IMR-90 (cell line): ENCODE data around the gene PAQR4. TPM values are rescaled to one million over a fixed set of nuclear protein-coding genes. Genes with fewer than 3 reads are reported as not detected.

Experiments
- ATAC-seq: fragments of 200-7000 bp; cut with Tn5 transposase; 2 replicates; pipeline ENCODE4 v1.9.1; 2020; ENCODE audit warnings: low read depth, mild to moderate bottlenecking, moderate library complexity
- BruUV-seq: library from RNA; stranded (reverse); fragments of 400-500 nt; replicated peaks from 2 replicates; lab custom pipeline; 2021; lab: Mats Ljungman, UMichigan
- CTCF ChIA-PET: fragments of 300-600 bp; formaldehyde crosslinking; extraction: SDS; loops from one replicate; lab custom pipeline; 2021; ENCODE audit warnings: antibody characterized with exemption; lab: Yijun Ruan, JAX
- POLR2A ChIA-PET: fragments of 300-600 bp; sonication (Branson Sonifier 250); formaldehyde crosslinking; loops from one replicate; lab custom pipeline; 2022; ENCODE audit warnings: antibody characterized with exemption; ENCODE audit not compliant: unreplicated experiment; lab: Charles Lee
- DNase-seq: peaks from one replicate; pipeline ENCODE4 v3.0.0; 2013
- H2AFZ ChIP-seq: replicated peaks from 2 replicates; pipeline ENCODE3; 2013; ENCODE audit warnings: low read length, mild to moderate bottlenecking; ENCODE audit not compliant: poor library complexity
- H2AK5ac ChIP-seq: 2 replicates; pipeline ENCODE4 v1.6.1; 2013; ENCODE audit warnings: low read depth, low read length, inconsistent platforms
- H2AK9ac ChIP-seq: replicated peaks from 2 replicates; pipeline ENCODE3; 2013; ENCODE audit warnings: mild to moderate bottlenecking, low read depth, low read length, moderate library complexity; ENCODE audit not compliant: poor library complexity
- H2BK120ac ChIP-seq: 2 replicates; pipeline ENCODE4 v1.6.1; 2013; ENCODE audit warnings: low read depth, low read length, inconsistent platforms
- H2BK15ac ChIP-seq: 3 replicates; pipeline ENCODE4 v1.6.1; 2013; ENCODE audit warnings: low read depth, low read length, inconsistent platforms
- H2BK20ac ChIP-seq: 2 replicates; pipeline ENCODE4 v1.6.1; 2013; ENCODE audit warnings: low read depth, mild to moderate bottlenecking, inconsistent platforms, low read length, moderate library complexity
- H2BK5ac ChIP-seq: 2 replicates; pipeline ENCODE4 v1.6.1; 2013; ENCODE audit warnings: mild to moderate bottlenecking, low read depth, low read length, inconsistent platforms; ENCODE audit not compliant: poor library complexity, severe bottlenecking
- H3K14ac ChIP-seq: replicated peaks from 2 replicates; pipeline ENCODE4 v1.6.1; 2013; ENCODE audit warnings: low read depth, low read length, inconsistent platforms
- H3K18ac ChIP-seq: 2 replicates; pipeline ENCODE4 v1.6.1; 2013; ENCODE audit warnings: low read depth, low read length, control low read depth
- H3K23ac ChIP-seq: 2 replicates; pipeline ENCODE4 v1.6.1; 2013; ENCODE audit warnings: low read depth, low read length, inconsistent platforms
- H3K27ac ChIP-seq: 2 replicates; pipeline ENCODE4 v1.5.1; 2013; ENCODE audit warnings: mild to moderate bottlenecking, control low read depth, low read length; ENCODE audit not compliant: insufficient read depth
- H3K27me3 ChIP-seq: 2 replicates; pipeline ENCODE4 v1.6.1; 2013; ENCODE audit warnings: low read length; ENCODE audit not compliant: control insufficient read depth, insufficient read depth
- H3K36me3 ChIP-seq: 2 replicates; pipeline ENCODE4 v1.6.1; 2013; ENCODE audit warnings: low read length, mixed read lengths; ENCODE audit not compliant: control insufficient read depth, insufficient read depth
- H3K4ac ChIP-seq: 2 replicates; pipeline ENCODE4 v1.6.1; 2013; ENCODE audit warnings: low read depth, low read length, inconsistent platforms
- H3K4me1 ChIP-seq: 2 replicates; pipeline ENCODE4 v1.6.1; 2013; ENCODE audit warnings: low read length, mixed read lengths; ENCODE audit not compliant: control insufficient read depth, insufficient read depth
- H3K4me2 ChIP-seq: 2 replicates; pipeline ENCODE4 v1.6.1; 2013; ENCODE audit warnings: low read depth, mild to moderate bottlenecking, control low read depth, low read length, moderate library complexity
- H3K4me3 ChIP-seq: 2 replicates; pipeline ENCODE4 v1.5.1; 2013; ENCODE audit warnings: low read depth, mild to moderate bottlenecking, control low read depth, low read length, moderate library complexity; ENCODE audit not compliant: insufficient read depth
- H3K56ac ChIP-seq: 2 replicates; pipeline ENCODE4 v1.6.1; 2013; ENCODE audit warnings: low read length, inconsistent platforms; ENCODE audit not compliant: insufficient read depth; ENCODE audit errors: extremely low read depth
- H3K79me1 ChIP-seq, 2 experiments: 2 replicates each; pipeline ENCODE4 v1.6.1; 2013; ENCODE audit warnings: low read length in 2 of 2, inconsistent platforms in 1 of 2, low read depth in 1 of 2
- H3K9ac ChIP-seq: 2 replicates; pipeline ENCODE4 v1.6.1; 2013; ENCODE audit warnings: low read depth, low read length, control low read depth
- H3K9me1 ChIP-seq: 2 replicates; pipeline ENCODE4 v1.6.1; 2013; ENCODE audit warnings: low read length, inconsistent platforms; ENCODE audit not compliant: insufficient read depth
- H3K9me3 ChIP-seq: 2 replicates; pipeline ENCODE4 v1.6.1; 2013; ENCODE audit warnings: low read length; ENCODE audit not compliant: control insufficient read depth, insufficient read depth
- H4K20me1 ChIP-seq: 2 replicates; pipeline ENCODE4 v1.6.1; 2013; ENCODE audit warnings: low read length, inconsistent platforms; ENCODE audit not compliant: insufficient read depth
- H4K5ac ChIP-seq: 2 replicates; pipeline ENCODE4 v1.6.1; 2013; ENCODE audit warnings: mild to moderate bottlenecking, low read depth, low read length, control low read depth
- H4K8ac ChIP-seq, 2 experiments: 2 replicates each; pipeline ENCODE4 v1.6.1; 2013; ENCODE audit warnings: low read depth in 2 of 2, low read length in 2 of 2, control low read depth in 1 of 2, inconsistent platforms in 1 of 2
- H4K91ac ChIP-seq: 2 replicates; pipeline ENCODE4 v1.6.1; 2013; ENCODE audit warnings: low read depth, low read length, inconsistent platforms; ENCODE audit not compliant: insufficient read depth
- CEBPB ChIP-seq: IDR thresholded peaks from 2 replicates; pipeline ENCODE4 v1.6.1; 2012; ENCODE audit warnings: low read depth, low read length, improper control_type of control experiment
- CHD1 ChIP-seq: IDR thresholded peaks from 2 replicates; pipeline ENCODE4 v1.6.1; 2012; ENCODE audit warnings: low read depth, low read length, improper control_type of control experiment
- CTCF ChIP-seq: conservative IDR thresholded peaks from 2 replicates; pipeline ENCODE4 v1.5.1; 2012; ENCODE audit warnings: mild to moderate bottlenecking, low read depth, low read length, improper control_type of control experiment
- ELK1 ChIP-seq: fragments of 150-350 bp; IDR thresholded peaks from 2 replicates; pipeline ENCODE4 v1.6.1; 2016; ENCODE audit warnings: low read depth, mild to moderate bottlenecking, low read length, moderate library complexity, borderline replicate concordance
- FOS ChIP-seq: fragments of 150-350 bp; IDR thresholded peaks from 2 replicates; pipeline ENCODE4 v1.6.1; 2016; ENCODE audit warnings: low read depth, low read length
- MAFK ChIP-seq: IDR thresholded peaks from 2 replicates; pipeline ENCODE4 v1.6.1; 2012; ENCODE audit warnings: low read depth, low read length, improper control_type of control experiment
- MXI1 ChIP-seq: IDR thresholded peaks from 2 replicates; pipeline ENCODE4 v1.6.1; 2012; ENCODE audit warnings: low read depth, mild to moderate bottlenecking, low read length, moderate library complexity, borderline replicate concordance
- NFE2L2 ChIP-seq: fragments of 150-350 bp; IDR thresholded peaks from 2 replicates; pipeline ENCODE4 v1.6.1; 2016; ENCODE audit warnings: low read depth, mild to moderate bottlenecking, low read length
- POLR2A ChIP-seq: IDR thresholded peaks from 2 replicates; pipeline ENCODE4 v1.6.1; 2012; ENCODE audit warnings: mild to moderate bottlenecking, low read depth, low read length
- RAD21 ChIP-seq: IDR thresholded peaks from 2 replicates; pipeline ENCODE4 v1.6.1; 2012; ENCODE audit warnings: low read length, improper control_type of control experiment
- RCOR1 ChIP-seq: IDR thresholded peaks from 2 replicates; pipeline ENCODE4 v1.6.1; 2012; ENCODE audit warnings: mild to moderate bottlenecking, low read length, improper control_type of control experiment; ENCODE audit not compliant: insufficient replicate concordance
- SMC3 ChIP-seq: fragments of 150-350 bp; IDR thresholded peaks from 2 replicates; pipeline ENCODE4 v1.6.1; 2016; ENCODE audit warnings: low read depth, mild to moderate bottlenecking, antibody characterized with exemption, low read length, moderate library complexity
- USF2 ChIP-seq: fragments of 150-350 bp; IDR thresholded peaks from 2 replicates; pipeline ENCODE4 v1.6.1; 2017; ENCODE audit warnings: mild to moderate bottlenecking, antibody characterized with exemption, low read length, low read depth
- WGBS, 2 experiments: methylation state at CpG; one replicate each; pipeline versions ENCODE4 v1.1.5 to v1.1.7; 2013; ENCODE audit warnings: missing lambda C conversion rate in 2 of 2; ENCODE audit not compliant: insufficient read length in 1 of 2; ENCODE audit errors: extremely low coverage in 2 of 2; 5-methylcytosine and 5-hydroxymethylcytosine counted together
- dilution Hi-C: fragments of 300-500 bp; cut with HindIII; formaldehyde crosslinking; loops from one replicate; pipeline ENCODE4 v1.14.3; 2018; ENCODE audit warnings: low sequenced_read_pairs; ENCODE audit not compliant: unreplicated experiment
- in situ Hi-C: fragments of 300-500 bp; cut with MboI; formaldehyde crosslinking; loops from 3 replicates; pipeline ENCODE4 v1.14.3; 2019; ENCODE audit warnings: low sequenced_read_pairs, inconsistent platforms, mixed read lengths
- intact Hi-C: fragments of 100-400 bp; cut with micrococcal nuclease; formaldehyde crosslinking; loops from 2 replicates; pipeline ENCODE4 v1.10.0; 2022
- polyA plus RNA-seq, 3 experiments: library from polyadenylated mRNA; depleted of rRNA; stranded (reverse); fragments of >200 nt; gene quantifications; 2 replicates each; pipeline ENCODE4 v1.2.3, GENCODE V29; 2012; ENCODE audit warnings: low replicate concordance in 1 of 3
- total RNA-seq: library from RNA; depleted of rRNA; stranded (reverse); fragments of >200 nt; gene quantifications from 2 replicates; pipeline ENCODE4 v1.2.3, GENCODE V29; 2012

PAQR4 gene
- total and polyA plus RNA-seq, 2 of the 4 experiments (the other 2 are of a cell fraction), result 2.2 to 10.0 TPM

GRCh38 chr16:2992383-2993081 is 23.4 kb downstream of the PAQR4 start:
- dilution Hi-C loops, result no loop called here
- in situ Hi-C loops, result no loop called here
- Histone ChIP-seq H2BK120ac (no peak overlapping the region), H3K14ac (no peak overlapping the region), H3K18ac (no peak overlapping the region), H2AFZ (no peak overlapping the region), H3K56ac (no peak overlapping the region), H3K9me1 (no peaks in the 10 kb centered on the region), H2BK20ac (no peak overlapping the region), H3K23ac (no peak overlapping the region), H3K9me3 (no peaks in the 10 kb centered on the region), H3K79me1 (no peaks in the 10 kb centered on the region), H4K8ac (no peak overlapping the region), H3K9ac (no peak overlapping the region), H4K91ac (no peak overlapping the region), H3K4me3 (no peak overlapping the region), H3K4ac (no peak overlapping the region), H2AK9ac (no peak overlapping the region), H2BK15ac (no peak overlapping the region), H3K4me2 (no peak overlapping the region), H3K36me3 (no peaks in the 10 kb centered on the region), H2AK5ac (no peak overlapping the region), H4K20me1 (no peaks in the 10 kb centered on the region), H2BK5ac (no peak overlapping the region), H4K5ac (no peak overlapping the region), H3K27ac (no peak overlapping the region), H3K4me1 (no peaks in the 10 kb centered on the region), H3K27me3 (peaks cover 41% of the 10 kb centered on the region)
- ATAC-seq (no peak), DNase-seq (no peak)
- WGBS, 2 experiments, result 94% methylated on average over 4 of the region's 14 CpGs; no CpG with 5 or more reads in 1 of the 2 experiments
- intact Hi-C loops, result no loop called here
- ChIA-PET CTCF (no interaction called here), POLR2A (no interaction called here)
- TF ChIP-seq MAFK, result no peak
- TF ChIP-seq USF2, result no peak
- no peak for TF ChIP-seq POLR2A
- no peak for TF ChIP-seq CHD1
- TF ChIP-seq CEBPB, result no peak
- no peak for TF ChIP-seq RCOR1
- TF ChIP-seq ELK1, result no peak
- no peak for TF ChIP-seq RAD21
- TF ChIP-seq NFE2L2, result no peak
- TF ChIP-seq FOS, result no peak
- no peak for TF ChIP-seq SMC3
- TF ChIP-seq CTCF, result no peak
- no peak for TF ChIP-seq MXI1
- BruUV-seq, result no TSS peak
